Thyroid gland (tissue), 4 donors: ENCODE data around the gene ECEL1. TPM values are rescaled to one million over a fixed set of nuclear protein-coding genes. Genes with fewer than 3 reads are reported as not detected.
"Not testable (repeated sequence)": the region's sequence is repeated elsewhere in the genome, so short reads cannot be mapped to it uniquely, and the experiment has no call there.

Experiments used
- DNase-seq, 2 donors: peaks; one replicate each; pipeline ENCODE4 v3.0.0-alpha.2; 2019
- H3K27ac ChIP-seq, 3 donors: fragments of 200-600 bp; sonication (generic); 1 replicate in 2 of 3; 2 replicates in 1 of 3; pipeline ENCODE4 v1.5.1; 2016 to 2019; ENCODE audit warnings: mild to moderate bottlenecking in 1 of 3, moderate library complexity in 1 of 3
- H3K27me3 ChIP-seq: fragments of 200-600 bp; sonication (generic); one replicate; pipeline ENCODE4 v1.5.1; 2019
- H3K36me3 ChIP-seq, 2 donors: fragments of 200-600 bp; sonication (generic); one replicate each; pipeline ENCODE4 v1.5.1; 2016 to 2019
- H3K4me1 ChIP-seq, 2 donors: fragments of 200-600 bp; sonication (generic); one replicate each; pipeline ENCODE4 v1.5.1; 2017 to 2019
- H3K4me3 ChIP-seq, 3 donors: fragments of 200-600 bp; sonication (generic); replicated peaks in 1 of 3; 1 replicate in 2 of 3; 2 replicates in 1 of 3; pipeline ENCODE4 v1.5.1; 2016; ENCODE audit warnings: mild to moderate bottlenecking in 1 of 3
- H3K9me3 ChIP-seq: fragments of 200-600 bp; sonication (generic); one replicate; pipeline ENCODE4 v1.5.1; 2017
- CTCF ChIP-seq, 6 experiments: fragments of 200-600 bp in 3 of 6; fragments of 450-650 bp in 3 of 6; sonication (generic) in 3 of 6; IDR thresholded peaks; one replicate each; pipeline ENCODE4 v1.5.1; 2016 to 2019; ENCODE audit warnings: antibody characterized with exemption in 6 of 6, mild to moderate bottlenecking in 2 of 6, inconsistent platforms in 1 of 6, moderate library complexity in 1 of 6
- POLR2A ChIP-seq, 2 donors: fragments of 450-650 bp; IDR thresholded peaks; one replicate each; pipeline ENCODE4 v1.6.1; 2017; ENCODE audit warnings: antibody characterized with exemption in 2 of 2, mild to moderate bottlenecking in 2 of 2, moderate library complexity in 1 of 2
- WGBS, 2 donors: methylation state at CpG; one replicate each; pipeline ENCODE4 v1.1.5; 2017; 5-methylcytosine and 5-hydroxymethylcytosine counted together
- intact Hi-C: fragments of 100-400 bp; cut with DNase I; formaldehyde crosslinking; loops from one replicate; pipeline ENCODE4 v1.15.1; 2023
- total RNA-seq, 4 donors: library from RNA; depleted of rRNA; stranded (reverse); fragments of >200 nt; gene quantifications; one replicate each; pipeline ENCODE4 v1.2.3, GENCODE V29; 2016

ECEL1 gene
- total RNA-seq, 4 donors from 2014 or later, result 0.11 to 1.5 (median 1.2) TPM

GRCh38 chr2:232442431-232442830 lies 45.2 kb downstream of the ECEL1 start:
- WGBS, 2 donors, result 81% methylated on average over 7 of the region's 13 CpGs; no CpG with 5 or more reads in 1 of the 2 donors
- intact Hi-C loops, result loop anchor here (5.0 kb wide), 1 partner anchor 535 kb away; no protein-coding TSS in a partner anchor
- DNase-seq, H3K36me3 ChIP-seq, H3K9me3 ChIP-seq, H3K4me1 ChIP-seq, H3K27ac ChIP-seq, H3K4me3 ChIP-seq, H3K27me3 ChIP-seq: not testable (repeated sequence)

- H3K27ac ChIP-seq, H3K4me3 ChIP-seq, H3K36me3 ChIP-seq, H3K27me3 ChIP-seq, H3K9me3 ChIP-seq, H3K4me1 ChIP-seq, DNase-seq: not testable (repeated sequence)
- intact Hi-C loops, result loop anchor here (5.0 kb wide), 1 partner anchor 535 kb away; no protein-coding TSS in a partner anchor
- 74 to 100% methylated on average over 1 to 4 of the region's 10 CpGs for WGBS, 2 donors
Measured at GRCh38 chr2:232441922-232442321, 45.7 kb downstream of the ECEL1 start.

- DNase-seq, result no peak
- 70 to 82% methylated on average over 9 to 10 of the region's 12 CpGs for WGBS, 2 donors
- Histone ChIP-seq H3K9me3 (no peaks in the 10 kb centered on the region), H3K27me3 (no peaks in the 10 kb centered on the region), H3K4me1 (no peaks in the 10 kb centered on the region), H3K36me3 (no peaks in the 10 kb centered on the region), H3K4me3 (no peak overlapping the region), H3K27ac (no peak overlapping the region)
- intact Hi-C loops, result loop anchor here (5.0 kb wide), 1 partner anchor 534 kb away; no protein-coding TSS in a partner anchor
- TF ChIP-seq CTCF (IDR thresholded peaks at IDR 0.05), result no peak
- TF ChIP-seq POLR2A (IDR thresholded peaks at IDR 0.05), result no peak
Measured at GRCh38 chr2:232441147-232441651, 46.4 kb downstream of the ECEL1 start.

- H3K27me3 ChIP-seq, H3K36me3 ChIP-seq, H3K4me1 ChIP-seq, H3K27ac ChIP-seq, H3K4me3 ChIP-seq, H3K9me3 ChIP-seq: not testable (repeated sequence)
- intact Hi-C loops, result loop anchor here (5.0 kb wide), 1 partner anchor 533 kb away; no protein-coding TSS in a partner anchor
- peak; percentile 84 to 86 for DNase-seq
- peak; percentile 68 to 97 (median 92) for TF ChIP-seq CTCF (IDR thresholded peaks at IDR 0.05)
- 16 to 27% methylated on average over 7 to 13 of the region's 16 CpGs for WGBS, 2 donors
Measured at GRCh38 chr2:232440220-232441018, 47.2 kb downstream of the ECEL1 start.

GRCh38 chr2:232439758-232440135 lies 47.9 kb downstream of the ECEL1 start:
- intact Hi-C loops, result loop anchor here (5.0 kb wide), 2 partner anchors 532 to 582 kb away; no protein-coding TSS in a partner anchor
- DNase-seq, result no peak
- 86% methylated on average over 1 of the region's 5 CpGs; no CpG with 5 or more reads in 1 of the 2 donors for WGBS, 2 donors
- peak in 1 of 6 experiments; percentile 36 for TF ChIP-seq CTCF (IDR thresholded peaks at IDR 0.05)
- TF ChIP-seq POLR2A (IDR thresholded peaks at IDR 0.05), result no peak
- Histone ChIP-seq H3K36me3 (no peaks in the 10 kb centered on the region), H3K27me3 (no peaks in the 10 kb centered on the region), H3K27ac (no peak overlapping the region), H3K4me3 (no peak overlapping the region), H3K9me3 (no peaks in the 10 kb centered on the region), H3K4me1 (peaks cover 0 to under 1% of the 10 kb centered on the region in 2 donors)
